SK-N-SH (cell line): ENCODE results near the gene ZNF467. TPM values are rescaled to one million over a fixed set of nuclear protein-coding genes. Genes with fewer than 3 reads are reported as not detected.

ENCODE experiments used
- CTCF ChIA-PET: fragments of 300-600, 350-600 bp; formaldehyde crosslinking; extraction: SDS; loops from one replicate; lab custom pipeline; 2021; lab: Yijun Ruan, JAX
- POLR2A ChIA-PET: fragments of 350-600 bp; sonication (Branson Sonifier 250); formaldehyde crosslinking; extraction: SDS; loops from one replicate; lab custom pipeline; 2020; ENCODE audit warnings: antibody characterized with exemption, inconsistent platforms; lab: Yijun Ruan, JAX
- DNase-seq: peaks from one replicate; pipeline ENCODE4 v3.0.0; 2012
- H2AFZ ChIP-seq: fragments of 200-600 bp; sonication (generic); 2 replicates; pipeline ENCODE4 v1.8.1; 2016; ENCODE audit warnings: antibody characterized with exemption, mild to moderate bottlenecking, low read depth
- H3F3A ChIP-seq: fragments of 200-600 bp; sonication (generic); replicated peaks from 2 replicates; pipeline ENCODE3; 2016; ENCODE audit warnings: antibody characterized with exemption, mild to moderate bottlenecking; ENCODE audit not compliant: insufficient read depth
- H3K27ac ChIP-seq, 2 experiments: fragments of 200-500 bp in 1 of 2; fragments of 200-600 bp in 1 of 2; sonication (Bioruptor generic) in 1 of 2; sonication (generic), shearing (Covaris generic) in 1 of 2; 2 replicates each; pipeline versions ENCODE4 v1.5.1 to v1.6.1; 2014 to 2016; ENCODE audit warnings: low read depth in 2 of 2, inconsistent platforms in 1 of 2, low read length in 1 of 2, mild to moderate bottlenecking in 1 of 2, mixed read lengths in 1 of 2
- H3K27me3 ChIP-seq: fragments of 200-600 bp; sonication (generic), shearing (Covaris generic); 2 replicates; pipeline ENCODE4 v1.6.1; 2016; ENCODE audit warnings: mixed run types; ENCODE audit not compliant: insufficient read depth
- H3K36me3 ChIP-seq, 2 experiments: fragments of 200-500 bp in 1 of 2; fragments of 200-600 bp in 1 of 2; sonication (Bioruptor generic) in 1 of 2; sonication (generic) in 1 of 2; replicated peaks in 1 of 2; 2 replicates each; pipeline versions ENCODE3 to v1.5.1; 2014 to 2016; ENCODE audit warnings: low read length in 1 of 2, mild to moderate bottlenecking in 1 of 2; ENCODE audit not compliant: insufficient read depth in 2 of 2, control insufficient read depth in 1 of 2
- H3K4me1 ChIP-seq, 2 experiments: fragments of 200-500 bp in 1 of 2; fragments of 200-600 bp in 1 of 2; sonication (Bioruptor generic) in 1 of 2; sonication (generic), shearing (Covaris generic) in 1 of 2; 2 replicates each; pipeline versions ENCODE4 v1.5.1 to v1.6.1; 2014 to 2016; ENCODE audit warnings: low read depth in 1 of 2, low read length in 1 of 2, mixed run types in 1 of 2; ENCODE audit not compliant: insufficient read depth in 2 of 2, control insufficient read depth in 1 of 2
- H3K4me2 ChIP-seq: fragments of 200-600 bp; sonication (generic), shearing (Covaris generic); 2 replicates; pipeline ENCODE4 v1.6.1; 2017; ENCODE audit warnings: mixed run types
- H3K4me3 ChIP-seq, 2 experiments: fragments of 200-500 bp in 1 of 2; fragments of 200-600 bp in 1 of 2; sonication (Bioruptor generic) in 1 of 2; sonication (generic), shearing (Covaris generic) in 1 of 2; 2 replicates each; pipeline versions ENCODE4 v1.5.1 to v1.8.1; 2014 to 2016; ENCODE audit warnings: low read depth in 2 of 2, inconsistent platforms in 1 of 2, low read length in 1 of 2, mild to moderate bottlenecking in 1 of 2, mixed read lengths in 1 of 2, moderate library complexity in 1 of 2
- H3K79me2 ChIP-seq: fragments of 200-600 bp; sonication (generic); 2 replicates; pipeline ENCODE4 v1.8.1; 2017; ENCODE audit warnings: mild to moderate bottlenecking; ENCODE audit not compliant: insufficient read depth
- H3K9ac ChIP-seq: fragments of 200-600 bp; sonication (generic); 2 replicates; pipeline ENCODE4 v1.6.1; 2017; ENCODE audit warnings: mixed run types
- H3K9me2 ChIP-seq: fragments of 200-600 bp; sonication (generic); 2 replicates; pipeline ENCODE4 v1.6.1; 2017; ENCODE audit warnings: mixed run types
- H3K9me3 ChIP-seq: fragments of 200-600 bp; sonication (generic); 2 replicates; pipeline ENCODE4 v1.6.1; 2017; ENCODE audit warnings: mixed run types, mild to moderate bottlenecking, moderate library complexity
- H4K20me1 ChIP-seq: fragments of 200-600 bp; sonication (generic); 2 replicates; pipeline ENCODE4 v1.6.1; 2017; ENCODE audit warnings: mild to moderate bottlenecking, mixed run types; ENCODE audit not compliant: insufficient read depth
- CHD2 ChIP-seq: fragments of 150-350 bp; IDR thresholded peaks from 2 replicates; pipeline ENCODE4 v1.6.1; 2018; ENCODE audit warnings: low read length; ENCODE audit not compliant: partially characterized antibody
- NRF1 ChIP-seq: IDR thresholded peaks from 2 replicates; pipeline ENCODE4 v1.6.1; 2012; ENCODE audit warnings: low read depth, mild to moderate bottlenecking, low read length
- POLR2AphosphoS5 ChIP-seq: IDR thresholded peaks from 2 replicates; pipeline ENCODE4 v1.6.1; 2012; ENCODE audit warnings: low read depth, low read length
- RCOR1 ChIP-seq: fragments of 150-350 bp; IDR thresholded peaks from 2 replicates; pipeline ENCODE4 v1.6.1; 2017; ENCODE audit warnings: antibody characterized with exemption, low read length
- SIN3A ChIP-seq: IDR thresholded peaks from 2 replicates; pipeline ENCODE4 v1.6.1; 2012; ENCODE audit warnings: low read depth, mild to moderate bottlenecking, low read length, moderate library complexity, borderline replicate concordance
- SMC3 ChIP-seq: IDR thresholded peaks from 2 replicates; pipeline ENCODE4 v1.6.1; 2012; ENCODE audit warnings: low read depth, low read length, improper control_type of control experiment
- YY1 ChIP-seq: IDR thresholded peaks from 2 replicates; pipeline ENCODE4 v1.4.0; 2012; ENCODE audit warnings: low read depth, mild to moderate bottlenecking
- ZBTB33 ChIP-seq: IDR thresholded peaks from 2 replicates; pipeline ENCODE4 v1.4.0; 2012; ENCODE audit warnings: low read depth, borderline replicate concordance
- WGBS: methylation state at CpG from one replicate; pipeline ENCODE4 v1.1.6; 2017; ENCODE audit warnings: low lambda C conversion rate; 5-methylcytosine and 5-hydroxymethylcytosine counted together
- polyA plus RNA-seq, 3 experiments: library from polyadenylated mRNA; depleted of rRNA; stranded (reverse); fragments of >200 nt; gene quantifications; 2 replicates each; pipeline ENCODE4 v1.2.3, GENCODE V29; 2012
- TF ChIP-seq, protein P1 (sequence below): IDR thresholded peaks from 2 replicates; pipeline ENCODE4 v1.4.0; 2012; ENCODE audit warnings: low read depth

The ZNF467 gene
- polyA plus RNA-seq, 1 of the 3 experiments (the other 2 are of a cell fraction) = 4.1 TPM

GRCh38 chr7:149727899-149728476 is 45.4 kb downstream of the ZNF467 start:
- Histone ChIP-seq H3K27me3 (no peaks in the 10 kb centered on the region), H3K9ac (no peak overlapping the region), H3K4me1 (no peaks in the 10 kb centered on the region), H4K20me1 (no peaks in the 10 kb centered on the region), H3K4me2 (no peak overlapping the region), H2AFZ (no peak overlapping the region)
- 91% methylated on average over 12 of the region's 12 CpGs for WGBS
- ChIA-PET CTCF (interaction anchor here (0.8 to 5.8 kb wide), 3 partner anchors 11 to 18 kb away, joined by 3 to 43 read pairs (median 4); no protein-coding TSS in a partner anchor), POLR2A (no interaction called here)
- TF ChIP-seq RCOR1 (no peak), ZBTB33 (no peak), POLR2AphosphoS5 (no peak), SMC3 (no peak), SIN3A (no peak), YY1 (no peak), NRF1 (no peak), CHD2 (no peak)
- TF ChIP-seq, all 33 proteins: peak for 0
- Histone ChIP-seq H3K9me3 (no peaks in the 10 kb centered on the region), H3K79me2 (no peaks in the 10 kb centered on the region), H3K36me3 (peaks cover 0 to 83% of the 10 kb centered on the region in 2 experiments), H3K4me3 (no peak overlapping the region), H3K9me2 (no peaks in the 10 kb centered on the region), H3F3A (peaks cover 5% of the 10 kb centered on the region), H3K27ac (no peak overlapping the region)
- DNase-seq = no peak

- Histone ChIP-seq H3K27me3 (no peaks in the 10 kb centered on the region), H3K9me3 (no peaks in the 10 kb centered on the region), H2AFZ (no peak overlapping the region), H3K9me2 (no peaks in the 10 kb centered on the region), H3K4me1 (no peaks in the 10 kb centered on the region), H3K4me2 (no peak overlapping the region), H4K20me1 (no peaks in the 10 kb centered on the region), H3K27ac (no peak overlapping the region), H3K9ac (no peak overlapping the region), H3K4me3 (no peak overlapping the region), H3K79me2 (no peaks in the 10 kb centered on the region), H3F3A (peaks cover 5% of the 10 kb centered on the region), H3K36me3 (peaks cover 0 to 90% of the 10 kb centered on the region in 2 experiments)
- DNase-seq = no peak
- CTCF ChIA-PET = interaction anchor here (0.8 to 5.8 kb wide), 4 partner anchors 11 to 28 kb away, joined by 3 to 43 read pairs (median 4); no protein-coding TSS in a partner anchor
- POLR2A ChIA-PET = no interaction called here
- 92% methylated on average over 13 of the region's 13 CpGs for WGBS
- TF ChIP-seq, protein P1, sequence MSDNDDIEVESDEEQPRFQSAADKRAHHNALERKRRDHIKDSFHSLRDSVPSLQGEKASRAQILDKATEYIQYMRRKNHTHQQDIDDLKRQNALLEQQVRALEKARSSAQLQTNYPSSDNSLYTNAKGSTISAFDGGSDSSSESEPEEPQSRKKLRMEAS = no peak
- TF ChIP-seq, all 33 proteins: peak for 0
Observed at GRCh38 chr7:149727053-149727898, 46.1 kb downstream of the ZNF467 start.
